DOHH2 (cell line): Measurements from ENCODE around the gene HOXB6.
A peak's percentile ranks its signal among the peaks of the same experiment; 100 is the strongest.

ENCODE experiments used
- H3F3A ChIP-seq: fragments of 200-600 bp; sonication (generic), shearing (Covaris generic); 2 replicates; pipeline ENCODE4 v1.6.0; 2016; ENCODE audit warnings: antibody characterized with exemption, mild to moderate bottlenecking; ENCODE audit not compliant: control insufficient read depth, insufficient read depth
- H3K27ac ChIP-seq: fragments of 200-600 bp; sonication (generic); 2 replicates; pipeline ENCODE4 v1.5.1; 2014; ENCODE audit warnings: low read depth, mild to moderate bottlenecking, low read length, moderate library complexity
- H3K27me3 ChIP-seq: fragments of 200-600 bp; sonication (generic); 2 replicates; pipeline ENCODE4 v1.6.1; 2014; ENCODE audit warnings: mild to moderate bottlenecking, low read length, mixed read lengths; ENCODE audit not compliant: control insufficient read depth
- H3K36me3 ChIP-seq: fragments of 200-600 bp; sonication (generic); 2 replicates; pipeline ENCODE4 v1.6.1; 2014; ENCODE audit warnings: mild to moderate bottlenecking, low read length, moderate library complexity, mixed read lengths; ENCODE audit not compliant: control insufficient read depth
- H3K4me1 ChIP-seq: fragments of 200-600 bp; sonication (generic); 2 replicates; pipeline ENCODE4 v1.6.1; 2014; ENCODE audit warnings: mild to moderate bottlenecking, low read length, mixed read lengths; ENCODE audit not compliant: control insufficient read depth
- H3K4me2 ChIP-seq: fragments of 200-600 bp; sonication (generic); 2 replicates; pipeline ENCODE4 v1.6.0; 2014; ENCODE audit warnings: mild to moderate bottlenecking, low read length, moderate library complexity
- H3K4me3 ChIP-seq: fragments of 200-600 bp; sonication (generic); 2 replicates; pipeline ENCODE4 v1.5.1; 2014; ENCODE audit warnings: mild to moderate bottlenecking, low read length, mixed read lengths
- H3K79me2 ChIP-seq: fragments of 200-600 bp; sonication (generic); 2 replicates; pipeline ENCODE4 v1.6.1; 2014; ENCODE audit warnings: mild to moderate bottlenecking, low read length, mixed read lengths; ENCODE audit not compliant: control insufficient read depth
- H3K9me2 ChIP-seq: fragments of 200-600 bp; sonication (generic); replicated peaks from 2 replicates; pipeline ENCODE4 v1.6.1; 2014; ENCODE audit warnings: mild to moderate bottlenecking, low read length, mixed read lengths; ENCODE audit not compliant: control insufficient read depth
- H3K9me3 ChIP-seq: fragments of 200-600 bp; sonication (generic); 2 replicates; pipeline ENCODE4 v1.6.1; 2014; ENCODE audit warnings: antibody characterized with exemption, low read length, mixed read lengths; ENCODE audit not compliant: control insufficient read depth, insufficient read depth
- H4K20me1 ChIP-seq: fragments of 200-600 bp; sonication (generic); 2 replicates; pipeline ENCODE4 v1.6.0; 2014; ENCODE audit warnings: low read depth, mild to moderate bottlenecking, antibody characterized with exemption, low read length, moderate library complexity; ENCODE audit not compliant: control insufficient read depth, insufficient read depth
- EZH2phosphoT487 ChIP-seq: fragments of 200-600 bp; sonication (generic); IDR thresholded peaks from 2 replicates; pipeline ENCODE4 v1.6.1; 2017; ENCODE audit warnings: borderline replicate concordance, mild to moderate bottlenecking, antibody characterized with exemption, low read length, moderate library complexity, mixed read lengths
- TF ChIP-seq, protein P1 (sequence below): fragments of 200-600 bp; sonication (generic); IDR thresholded peaks from one replicate; pipeline ENCODE4 v1.5.1; 2014; ENCODE audit warnings: antibody characterized with exemption, mild to moderate bottlenecking, low read depth, low read length; ENCODE audit not compliant: poor library complexity, severe bottlenecking

The HOXB6 gene

GRCh38 chr17:48612854-48613691, 8.3 kb upstream of the HOXB6 start:
- H3K36me3 ChIP-seq: no peaks in the 10 kb centered on the region
- H3K4me3 ChIP-seq: peak overlapping the region; percentile 83
- H3K27ac ChIP-seq: no peak overlapping the region
- H4K20me1 ChIP-seq: no peaks in the 10 kb centered on the region
- H3K4me2 ChIP-seq: peak overlapping the region; percentile 82
- no peaks in the 10 kb centered on the region for H3K79me2 ChIP-seq
- H3K27me3 ChIP-seq: peaks cover 53% of the 10 kb centered on the region
- peaks cover 24% of the 10 kb centered on the region for H3K4me1 ChIP-seq
- H3K9me3 ChIP-seq: no peaks in the 10 kb centered on the region
- H3F3A ChIP-seq: no peaks in the 10 kb centered on the region
- TF ChIP-seq EZH2phosphoT487: peak; percentile 61; the same call in 1 of the 2 replicates
- TF ChIP-seq, protein P1, sequence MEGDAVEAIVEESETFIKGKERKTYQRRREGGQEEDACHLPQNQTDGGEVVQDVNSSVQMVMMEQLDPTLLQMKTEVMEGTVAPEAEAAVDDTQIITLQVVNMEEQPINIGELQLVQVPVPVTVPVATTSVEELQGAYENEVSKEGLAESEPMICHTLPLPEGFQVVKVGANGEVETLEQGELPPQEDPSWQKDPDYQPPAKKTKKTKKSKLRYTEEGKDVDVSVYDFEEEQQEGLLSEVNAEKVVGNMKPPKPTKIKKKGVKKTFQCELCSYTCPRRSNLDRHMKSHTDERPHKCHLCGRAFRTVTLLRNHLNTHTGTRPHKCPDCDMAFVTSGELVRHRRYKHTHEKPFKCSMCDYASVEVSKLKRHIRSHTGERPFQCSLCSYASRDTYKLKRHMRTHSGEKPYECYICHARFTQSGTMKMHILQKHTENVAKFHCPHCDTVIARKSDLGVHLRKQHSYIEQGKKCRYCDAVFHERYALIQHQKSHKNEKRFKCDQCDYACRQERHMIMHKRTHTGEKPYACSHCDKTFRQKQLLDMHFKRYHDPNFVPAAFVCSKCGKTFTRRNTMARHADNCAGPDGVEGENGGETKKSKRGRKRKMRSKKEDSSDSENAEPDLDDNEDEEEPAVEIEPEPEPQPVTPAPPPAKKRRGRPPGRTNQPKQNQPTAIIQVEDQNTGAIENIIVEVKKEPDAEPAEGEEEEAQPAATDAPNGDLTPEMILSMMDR: peak; percentile 14
- H3K9me2 ChIP-seq: no peaks in the 10 kb centered on the region

GRCh38 chr17:48612456-48612853, 7.7 kb upstream of the HOXB6 start:
- H3F3A ChIP-seq: no peaks in the 10 kb centered on the region
- peak overlapping the region; percentile 82 for H3K4me2 ChIP-seq
- no peaks in the 10 kb centered on the region for H3K9me2 ChIP-seq
- H3K36me3 ChIP-seq: no peaks in the 10 kb centered on the region
- H3K4me3 ChIP-seq: peak overlapping the region; percentile 83
- H3K27me3 ChIP-seq: peaks cover 48% of the 10 kb centered on the region
- no peaks in the 10 kb centered on the region for H3K79me2 ChIP-seq
- peak; percentile 98; the same call in 1 of the 2 replicates for TF ChIP-seq EZH2phosphoT487
- TF ChIP-seq, protein P1: no peak
- H3K4me1 ChIP-seq: peaks cover 24% of the 10 kb centered on the region
- no peak overlapping the region for H3K27ac ChIP-seq
- no peaks in the 10 kb centered on the region for H3K9me3 ChIP-seq
- no peaks in the 10 kb centered on the region for H4K20me1 ChIP-seq

- Histone ChIP-seq H3K9me3 (no peaks in the 10 kb centered on the region), H3K27me3 (peaks cover 43% of the 10 kb centered on the region), H3K4me1 (peaks cover 24% of the 10 kb centered on the region), H3K27ac (no peak overlapping the region), H3F3A (no peaks in the 10 kb centered on the region), H3K79me2 (no peaks in the 10 kb centered on the region), H3K4me3 (peak overlapping the region; percentile 83), H3K4me2 (peak overlapping the region; percentile 82), H4K20me1 (no peaks in the 10 kb centered on the region), H3K36me3 (no peaks in the 10 kb centered on the region), H3K9me2 (no peaks in the 10 kb centered on the region)
- TF ChIP-seq, protein P1: no peak
- no peak for TF ChIP-seq EZH2phosphoT487
These were observed 7.1 kb upstream of the HOXB6 start for GRCh38 chr17:48611681-48612455.
